Vagina (tissue), 2 donors: ENCODE results near the gene FCHSD2.

Experiments used
- CTCF ChIP-seq, 3 experiments: fragments of 450-650 bp in 2 of 3; fragments of 200-600 bp in 1 of 3; sonication (generic) in 1 of 3; IDR thresholded peaks; one replicate each; pipeline ENCODE4 v1.5.1; 2017 to 2019; ENCODE audit warnings: antibody characterized with exemption in 3 of 3, mild to moderate bottlenecking in 2 of 3, moderate library complexity in 2 of 3
- POLR2A ChIP-seq, 2 donors: fragments of 450-650 bp; IDR thresholded peaks; one replicate each; pipeline ENCODE4 v1.6.1; 2017; ENCODE audit warnings: antibody characterized with exemption in 2 of 2, mild to moderate bottlenecking in 2 of 2, moderate library complexity in 2 of 2
- POLR2AphosphoS5 ChIP-seq, 2 donors: sonication (generic); formaldehyde crosslinking; IDR thresholded peaks; one replicate each; pipeline ENCODE4 v1.9.0; 2017; ENCODE audit warnings: antibody characterized with exemption in 2 of 2, mild to moderate bottlenecking in 2 of 2, low read depth in 1 of 2; ENCODE audit not compliant: insufficient read depth in 1 of 2

GRCh38 chr11:73137944-73138274, 4.2 kb downstream of the FCHSD2 start:
- TF ChIP-seq CTCF (IDR thresholded peaks at IDR 0.05) (no peak), POLR2AphosphoS5 (IDR thresholded peaks at IDR 0.05; ENCODE audit: insufficient read depth in 1 of 2, low read depth in 1 of 2) (no peak), POLR2A (IDR thresholded peaks at IDR 0.05) (no peak)
